Measurements from ENCODE around the gene TMEM131.
"Not testable (repeated sequence)": the region's sequence is repeated elsewhere in the genome, so short reads cannot be mapped to it uniquely, and the experiment has no call there.

The TMEM131 gene

GRCh38 chr2:98022067-98022466 lies 26.3 kb upstream of the TMEM131 start:
- not testable (repeated sequence) for DNase-seq (ENCODE audit: low read depth in 2 of 3, low spot score in 2 of 3)

- DNase-seq (ENCODE audit: low read depth in 2 of 3, low spot score in 2 of 3): no peak
These were observed 25.4 kb upstream of the TMEM131 start for GRCh38 chr2:98020992-98021713.

GRCh38 chr2:98020516-98020915 lies 24.8 kb upstream of the TMEM131 start:
- no peak for DNase-seq (ENCODE audit: low read depth in 2 of 3, low spot score in 2 of 3)

DNA sequence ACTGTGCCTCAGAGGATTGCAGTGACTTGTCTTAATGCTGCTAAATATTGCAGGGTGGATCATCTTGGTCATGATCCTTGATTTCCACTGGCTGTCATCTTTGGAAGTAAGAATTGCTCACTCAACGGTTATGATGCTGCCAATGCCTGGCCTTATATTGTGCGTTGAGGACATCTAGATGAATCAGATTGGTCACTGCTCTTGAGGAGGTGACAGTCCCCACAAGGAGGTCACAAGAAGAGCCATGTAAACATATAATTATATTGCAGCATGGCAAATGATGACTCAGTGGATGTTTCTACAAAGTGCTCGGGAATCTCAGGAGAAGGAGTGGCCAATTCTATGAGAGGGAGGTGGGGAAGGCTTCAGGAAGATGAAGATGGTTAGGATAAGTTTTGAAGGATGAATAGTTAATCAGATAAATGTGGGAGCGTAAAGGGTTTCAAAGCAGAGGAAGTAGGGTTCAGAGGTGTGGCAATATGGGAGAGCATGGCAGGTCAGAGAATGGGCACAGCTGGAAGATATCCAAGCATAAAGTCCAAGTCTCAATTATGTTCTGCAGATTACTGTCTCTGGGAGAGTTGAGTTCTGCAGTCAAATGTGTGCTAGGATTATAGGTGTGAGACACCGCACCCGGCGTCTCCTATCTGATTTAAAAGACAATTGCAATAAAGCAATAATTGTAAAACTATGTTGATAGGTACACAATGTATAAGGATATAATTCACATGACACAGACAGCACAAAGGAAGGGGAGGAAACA lies 21.3 kb upstream of the TMEM131 start:
- DNase-seq (ENCODE audit: low read depth in 2 of 3, low spot score in 2 of 3): no peak

DNA sequence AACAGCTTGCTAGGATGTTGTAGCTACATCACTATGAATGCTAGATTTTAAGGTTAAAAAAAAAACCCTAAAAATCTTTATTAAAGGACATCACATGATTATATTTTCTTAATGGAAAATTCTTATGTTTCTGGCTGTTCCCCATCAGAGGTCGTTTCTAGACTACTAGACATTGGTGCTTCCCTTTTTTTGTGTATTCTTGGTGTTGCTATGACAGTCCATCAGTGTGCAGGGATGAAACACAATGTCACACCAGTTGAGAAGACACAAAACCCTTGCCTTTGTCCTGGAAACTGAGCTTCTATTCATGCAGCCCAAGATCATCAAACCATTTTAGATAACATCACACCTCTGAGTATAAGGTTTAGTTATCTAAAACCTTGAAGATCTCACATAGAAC lies 19.9 kb upstream of the TMEM131 start:
- DNase-seq (ENCODE audit: low read depth in 2 of 3, low spot score in 2 of 3): no peak

GRCh38 chr2:98014379-98014778 lies 18.6 kb upstream of the TMEM131 start:
- DNase-seq (ENCODE audit: low read depth in 2 of 3, low spot score in 2 of 3): no peak

GRCh38 chr2:98013407-98014042 lies 17.8 kb upstream of the TMEM131 start:
- peak in 1 of 3 experiments; percentile 4 for DNase-seq (ENCODE audit: low read depth in 2 of 3, low spot score in 2 of 3)

DNA sequence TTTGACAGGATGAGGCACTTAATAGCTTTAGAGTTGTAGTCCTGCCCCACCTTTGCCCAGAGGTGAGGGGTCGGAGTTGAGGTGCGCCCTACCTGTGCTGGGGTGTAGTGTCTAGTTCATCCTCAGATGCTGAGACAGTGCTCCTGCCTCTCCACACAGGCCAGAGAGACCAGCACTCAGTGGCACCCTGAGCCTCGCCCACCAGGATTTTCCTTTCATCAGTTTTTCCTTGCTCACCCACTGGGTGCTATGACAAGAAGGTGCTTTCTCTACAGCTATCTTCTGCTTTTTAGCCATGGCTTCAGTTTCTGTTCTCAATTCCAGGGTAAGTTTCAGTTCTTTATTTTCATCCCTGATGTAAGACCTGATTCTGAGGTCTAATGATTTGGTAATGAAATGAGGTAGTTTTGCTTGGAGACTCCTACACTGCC lies 16.8 kb upstream of the TMEM131 start:
- DNase-seq (ENCODE audit: low read depth in 2 of 3, low spot score in 2 of 3): peak in 2 of 3 experiments; percentile 24 to 29

DNA sequence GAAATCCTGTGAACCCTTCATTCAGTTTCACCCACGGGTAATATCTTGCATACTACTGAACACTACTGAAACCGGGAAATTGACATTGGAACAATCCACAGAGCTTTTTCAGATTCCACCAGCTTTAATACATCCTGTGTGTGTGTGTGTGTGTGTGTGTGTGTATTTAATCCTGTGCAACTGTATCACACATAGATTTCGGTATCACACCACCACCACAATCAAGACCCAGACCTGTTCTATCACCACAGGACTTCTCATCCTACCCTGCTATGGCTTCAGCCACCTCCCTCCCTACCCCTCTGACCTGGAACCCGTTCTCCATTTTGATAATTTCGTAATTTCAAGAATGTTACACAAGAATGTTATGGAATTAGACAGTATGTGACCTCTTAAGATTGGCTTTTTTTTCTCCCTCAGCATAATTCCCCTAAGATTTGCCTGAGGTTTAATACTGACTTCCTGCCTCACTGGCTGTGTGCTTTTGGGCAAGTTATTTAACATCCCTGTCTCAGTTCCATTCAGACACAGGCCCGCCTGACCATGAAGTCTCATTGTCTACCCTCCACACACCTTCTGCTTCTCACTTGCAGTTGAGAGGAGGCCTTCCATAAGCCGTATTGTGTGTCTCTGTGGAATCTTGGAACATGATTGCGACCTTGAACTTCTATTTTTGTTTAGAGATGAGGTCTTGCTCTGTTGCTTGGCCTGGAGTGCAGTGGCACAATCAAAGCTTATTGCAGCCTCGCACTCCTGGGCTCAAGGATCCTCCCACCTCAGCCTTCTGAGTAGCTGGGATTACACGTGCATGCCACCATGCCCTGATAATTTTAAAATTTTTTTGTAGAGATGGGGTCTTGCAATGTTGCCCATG lies 14.4 kb upstream of the TMEM131 start:
- DNase-seq (ENCODE audit: low read depth in 2 of 3, low spot score in 2 of 3): no peak

DNA sequence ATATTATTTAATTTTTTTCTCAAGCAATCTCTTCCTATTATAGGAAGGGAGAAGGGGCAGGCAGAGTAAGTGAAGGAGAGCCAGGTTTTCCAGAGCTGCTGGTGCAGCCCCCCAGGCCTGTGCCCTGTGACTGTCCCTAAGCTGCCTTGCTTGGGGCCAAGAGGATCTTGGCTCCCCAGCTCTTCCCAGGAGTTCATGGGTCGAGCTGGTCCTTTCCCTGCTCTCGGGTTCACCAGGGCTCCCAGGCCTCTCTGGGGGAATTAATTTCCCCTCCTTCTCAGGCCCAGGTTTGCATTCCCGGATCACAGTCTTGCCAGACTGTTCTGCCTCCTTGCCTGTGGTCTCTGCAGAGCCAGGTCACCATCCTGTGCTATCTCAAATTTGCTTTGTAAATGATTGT lies 12.7 kb upstream of the TMEM131 start:
- DNase-seq (ENCODE audit: low read depth in 2 of 3, low spot score in 2 of 3): no peak

- no peak for DNase-seq (ENCODE audit: low read depth in 2 of 3, low spot score in 2 of 3)
These were observed 10.6 kb upstream of the TMEM131 start for GRCh38 chr2:98006378-98006777.

- DNase-seq (ENCODE audit: low read depth in 2 of 3, low spot score in 2 of 3): no peak
These were observed 8.9 kb upstream of the TMEM131 start for GRCh38 chr2:98004613-98005012.

GRCh38 chr2:98004047-98004446 lies 8.3 kb upstream of the TMEM131 start:
- no peak for DNase-seq (ENCODE audit: low read depth in 2 of 3, low spot score in 2 of 3)

DNA sequence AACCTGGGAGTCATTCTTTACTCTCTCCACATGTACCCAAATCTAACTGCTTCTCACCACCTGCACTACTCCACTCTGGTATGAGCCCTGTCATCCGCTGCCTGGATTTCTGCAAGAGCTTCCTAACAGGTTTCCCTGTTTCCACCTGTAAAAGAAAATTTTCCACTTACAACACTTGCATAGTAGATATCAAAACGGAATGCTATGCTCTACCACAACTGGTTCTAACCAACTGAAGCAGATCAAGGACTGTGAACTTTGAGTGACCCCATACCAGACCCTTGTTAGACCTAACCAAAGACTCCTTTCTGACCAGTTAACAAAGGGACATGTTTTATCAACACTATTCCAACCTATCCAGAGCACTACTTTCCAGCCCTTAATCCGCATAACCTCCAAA lies 3.8 kb upstream of the TMEM131 start:
- DNase-seq (ENCODE audit: low read depth in 2 of 3, low spot score in 2 of 3): no peak

GRCh38 chr2:97998431-97999005 lies 2.8 kb upstream of the TMEM131 start:
- DNase-seq (ENCODE audit: low read depth in 2 of 3, low spot score in 2 of 3): no peak

- no peak for DNase-seq (ENCODE audit: low read depth in 2 of 3, low spot score in 2 of 3)
These were observed 2.1 kb upstream of the TMEM131 start for GRCh38 chr2:97997784-97998392.

GRCh38 chr2:97996679-97997078 lies 931 bp upstream of the TMEM131 start:
- DNase-seq (ENCODE audit: low read depth in 2 of 3, low spot score in 2 of 3): no peak

DNA sequence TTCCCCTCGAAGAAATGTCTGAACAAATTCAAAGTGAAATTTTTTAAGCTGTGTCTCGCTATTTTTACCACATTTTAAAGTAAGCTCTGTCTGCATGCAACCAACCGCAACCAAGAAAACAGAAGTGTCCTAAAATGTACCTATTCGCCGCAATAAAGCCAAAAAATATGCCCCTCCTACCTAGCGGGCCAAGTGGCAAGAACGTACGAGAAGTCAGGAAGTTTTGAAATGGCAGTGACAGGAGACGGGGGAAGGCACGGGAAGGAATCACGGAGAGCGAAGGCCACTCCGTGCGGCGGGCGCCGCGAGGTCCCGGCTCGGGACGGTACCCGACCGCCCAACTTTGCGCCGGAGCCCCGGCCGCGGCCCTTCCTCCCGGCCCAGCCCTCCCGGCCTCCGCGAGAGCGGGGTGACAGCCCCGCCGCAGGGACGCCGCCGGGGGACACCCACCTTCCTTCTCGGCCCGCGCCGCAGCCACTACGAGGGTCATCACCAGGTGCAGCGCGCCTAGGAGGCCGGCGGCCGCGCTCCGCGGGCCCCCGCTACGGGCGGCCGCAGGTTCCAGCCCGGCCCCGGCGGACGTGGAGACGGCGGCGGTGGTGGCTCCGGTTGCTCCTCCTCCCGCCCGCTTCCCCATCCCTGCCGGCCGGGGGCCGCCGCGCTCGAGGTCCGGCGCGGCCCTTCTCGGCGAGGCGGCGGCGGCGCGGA lies 568 bp downstream of the TMEM131 start:
- peak; percentile 27 to 52 (median 43) for DNase-seq (ENCODE audit: low read depth in 2 of 3, low spot score in 2 of 3)

DNA sequence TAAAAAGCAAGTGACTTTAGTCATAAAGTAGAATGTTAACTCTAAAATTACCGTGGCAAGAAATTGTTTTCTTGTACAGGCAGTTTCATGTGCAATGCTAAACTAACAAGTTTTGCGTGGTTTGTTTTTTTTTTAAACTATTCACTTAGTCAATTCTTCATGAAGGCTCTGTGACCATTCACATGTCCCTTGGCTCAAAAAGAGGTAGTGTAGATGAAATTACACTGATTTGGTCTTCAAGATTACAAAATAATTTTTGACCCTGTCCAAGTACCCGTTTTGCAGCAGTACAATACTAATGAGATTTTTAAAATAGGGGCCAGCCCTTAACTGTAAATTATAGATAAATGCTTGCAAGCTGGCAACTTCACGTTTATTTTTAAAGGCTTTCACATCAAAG lies 1.3 kb downstream of the TMEM131 start:
- DNase-seq (ENCODE audit: low read depth in 2 of 3, low spot score in 2 of 3): no peak

- DNase-seq (ENCODE audit: low read depth in 2 of 3, low spot score in 2 of 3): no peak
These were observed 1.8 kb downstream of the TMEM131 start for GRCh38 chr2:97993926-97994325.

All from activated CD8-positive, alpha-beta memory T cell treated with anti-CD3 and anti-CD28 coated beads for 48 hours (primary cell).